Vagina (tissue), 2 donors: ENCODE results near the gene SNX9. TPM values are rescaled to one million over a fixed set of nuclear protein-coding genes. Genes with fewer than 3 reads are reported as not detected.

Experiments
- DNase-seq, 2 donors: peaks; one replicate each; pipeline ENCODE4 v3.0.0-alpha.2; 2017; ENCODE audit errors: extremely low spot score in 2 of 2
- H3K27ac ChIP-seq: fragments of 200-600 bp; sonication (generic); one replicate; pipeline ENCODE4 v1.5.1; 2019
- H3K27me3 ChIP-seq: fragments of 200-600 bp; sonication (generic); one replicate; pipeline ENCODE4 v1.5.1; 2019
- H3K36me3 ChIP-seq, 2 donors: fragments of 200-600 bp; sonication (generic); one replicate each; pipeline ENCODE4 v1.5.1; 2017 to 2019
- H3K4me1 ChIP-seq: fragments of 200-600 bp; sonication (generic); one replicate; pipeline ENCODE4 v1.5.1; 2019
- H3K4me3 ChIP-seq, 2 donors: fragments of 200-600 bp; sonication (generic); 1 replicate in 1 of 2; 2 replicates in 1 of 2; pipeline ENCODE4 v1.5.1; 2016 to 2019
- H3K9me3 ChIP-seq: fragments of 200-600 bp; sonication (generic); one replicate; pipeline ENCODE4 v1.5.1; 2019
- POLR2A ChIP-seq, 2 donors: fragments of 450-650 bp; IDR thresholded peaks; one replicate each; pipeline ENCODE4 v1.6.1; 2017; ENCODE audit warnings: antibody characterized with exemption in 2 of 2, mild to moderate bottlenecking in 2 of 2, moderate library complexity in 2 of 2
- POLR2AphosphoS5 ChIP-seq, 2 donors: sonication (generic); formaldehyde crosslinking; IDR thresholded peaks; one replicate each; pipeline ENCODE4 v1.9.0; 2017; ENCODE audit warnings: antibody characterized with exemption in 2 of 2, mild to moderate bottlenecking in 2 of 2, low read depth in 1 of 2; ENCODE audit not compliant: insufficient read depth in 1 of 2
- intact Hi-C: fragments of 100-400 bp; cut with DNase I; formaldehyde crosslinking; loops from one replicate; pipeline ENCODE4 v1.15.1; 2023
- total RNA-seq: library from RNA; depleted of rRNA; stranded (reverse); fragments of >200 nt; gene quantifications from one replicate; pipeline ENCODE4 v1.2.3, GENCODE V29; 2016
- TF ChIP-seq, protein P1 (sequence below), 3 experiments: fragments of 450-650 bp in 2 of 3; fragments of 200-600 bp in 1 of 3; sonication (generic) in 1 of 3; IDR thresholded peaks; one replicate each; pipeline ENCODE4 v1.5.1; 2017 to 2019; ENCODE audit warnings: antibody characterized with exemption in 3 of 3, mild to moderate bottlenecking in 2 of 3, moderate library complexity in 2 of 3

SNX9 gene
- total RNA-seq, 1 donor from 2014 or later = 61.4 TPM

GRCh38 chr6:157988700-157989063 lies 165.6 kb downstream of the SNX9 start:
- no peaks in the 10 kb centered on the region for H3K36me3 ChIP-seq
- DNase-seq = no peak
- TF ChIP-seq POLR2A (IDR thresholded peaks at IDR 0.05) = no peak
- TF ChIP-seq POLR2AphosphoS5 (IDR thresholded peaks at IDR 0.05; ENCODE audit: insufficient read depth in 1 of 2, low read depth in 1 of 2) = no peak
- TF ChIP-seq, protein P1, sequence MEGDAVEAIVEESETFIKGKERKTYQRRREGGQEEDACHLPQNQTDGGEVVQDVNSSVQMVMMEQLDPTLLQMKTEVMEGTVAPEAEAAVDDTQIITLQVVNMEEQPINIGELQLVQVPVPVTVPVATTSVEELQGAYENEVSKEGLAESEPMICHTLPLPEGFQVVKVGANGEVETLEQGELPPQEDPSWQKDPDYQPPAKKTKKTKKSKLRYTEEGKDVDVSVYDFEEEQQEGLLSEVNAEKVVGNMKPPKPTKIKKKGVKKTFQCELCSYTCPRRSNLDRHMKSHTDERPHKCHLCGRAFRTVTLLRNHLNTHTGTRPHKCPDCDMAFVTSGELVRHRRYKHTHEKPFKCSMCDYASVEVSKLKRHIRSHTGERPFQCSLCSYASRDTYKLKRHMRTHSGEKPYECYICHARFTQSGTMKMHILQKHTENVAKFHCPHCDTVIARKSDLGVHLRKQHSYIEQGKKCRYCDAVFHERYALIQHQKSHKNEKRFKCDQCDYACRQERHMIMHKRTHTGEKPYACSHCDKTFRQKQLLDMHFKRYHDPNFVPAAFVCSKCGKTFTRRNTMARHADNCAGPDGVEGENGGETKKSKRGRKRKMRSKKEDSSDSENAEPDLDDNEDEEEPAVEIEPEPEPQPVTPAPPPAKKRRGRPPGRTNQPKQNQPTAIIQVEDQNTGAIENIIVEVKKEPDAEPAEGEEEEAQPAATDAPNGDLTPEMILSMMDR (IDR thresholded peaks at IDR 0.05) = no peak
- H3K4me1 ChIP-seq = peaks cover 41% of the 10 kb centered on the region
- peak overlapping the region; percentile 6 for H3K27ac ChIP-seq
- intact Hi-C loops = no loop called here
- H3K27me3 ChIP-seq = no peaks in the 10 kb centered on the region
- H3K9me3 ChIP-seq = no peaks in the 10 kb centered on the region
- H3K4me3 ChIP-seq = no peak overlapping the region

GRCh38 chr6:157989541-157990289 lies 166.7 kb downstream of the SNX9 start:
- Histone ChIP-seq H3K4me1 (peaks cover 37% of the 10 kb centered on the region), H3K4me3 (peak overlapping the region in 1 of 2 donors; percentile 25), H3K9me3 (no peaks in the 10 kb centered on the region), H3K27ac (peak overlapping the region; percentile 69), H3K36me3 (no peaks in the 10 kb centered on the region), H3K27me3 (no peaks in the 10 kb centered on the region)
- intact Hi-C loops = no loop called here
- DNase-seq = no peak
- TF ChIP-seq POLR2A (IDR thresholded peaks at IDR 0.05) (no peak), POLR2AphosphoS5 (IDR thresholded peaks at IDR 0.05; ENCODE audit: insufficient read depth in 1 of 2, low read depth in 1 of 2) (peak in 1 of 2 donors; percentile 28)

GRCh38 chr6:157990321-157991066 lies 167.4 kb downstream of the SNX9 start:
- Histone ChIP-seq H3K4me1 (peaks cover 29% of the 10 kb centered on the region), H3K9me3 (no peaks in the 10 kb centered on the region), H3K27me3 (no peaks in the 10 kb centered on the region), H3K36me3 (no peaks in the 10 kb centered on the region), H3K27ac (peak overlapping the region; percentile 69), H3K4me3 (peak overlapping the region in 1 of 2 donors; percentile 25)
- DNase-seq = no peak
- intact Hi-C loops = no loop called here
- TF ChIP-seq POLR2AphosphoS5 (IDR thresholded peaks at IDR 0.05; ENCODE audit: insufficient read depth in 1 of 2, low read depth in 1 of 2) (no peak), POLR2A (IDR thresholded peaks at IDR 0.05) (no peak)
- TF ChIP-seq, protein P1 (IDR thresholded peaks at IDR 0.05) = no peak

GRCh38 chr6:157991067-157991432 lies 168.0 kb downstream of the SNX9 start:
- H3K27me3 ChIP-seq = no peaks in the 10 kb centered on the region
- TF ChIP-seq POLR2AphosphoS5 (IDR thresholded peaks at IDR 0.05; ENCODE audit: insufficient read depth in 1 of 2, low read depth in 1 of 2) = no peak
- no peak for TF ChIP-seq POLR2A (IDR thresholded peaks at IDR 0.05)
- TF ChIP-seq, protein P1 (IDR thresholded peaks at IDR 0.05) = no peak
- H3K9me3 ChIP-seq = no peaks in the 10 kb centered on the region
- intact Hi-C loops = no loop called here
- no peak overlapping the region for H3K4me3 ChIP-seq
- H3K36me3 ChIP-seq = no peaks in the 10 kb centered on the region
- H3K27ac ChIP-seq = no peak overlapping the region
- no peak for DNase-seq
- H3K4me1 ChIP-seq = peaks cover 27% of the 10 kb centered on the region

DNA sequence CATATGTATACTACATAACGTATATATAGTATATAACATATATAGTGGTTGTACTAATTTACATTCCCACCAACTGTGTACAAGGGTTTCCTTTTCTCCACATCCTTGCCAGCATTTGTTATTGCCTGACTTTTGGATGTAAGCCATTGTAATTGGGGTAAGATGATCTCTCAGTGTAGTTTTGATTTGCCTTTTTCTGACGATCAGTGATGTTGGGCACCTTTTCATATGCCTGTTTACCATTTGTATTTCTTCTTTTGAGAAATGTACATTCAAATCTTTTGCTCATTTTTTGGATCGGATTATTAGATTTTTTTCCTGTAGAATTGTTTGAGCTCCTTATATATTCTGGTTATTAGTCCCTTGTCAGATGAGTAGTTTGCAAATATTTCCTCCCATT lies 170.0 kb downstream of the SNX9 start:
- intact Hi-C loops = no loop called here
- Histone ChIP-seq H3K27ac (no peak overlapping the region), H3K9me3 (no peaks in the 10 kb centered on the region), H3K36me3 (no peaks in the 10 kb centered on the region), H3K27me3 (no peaks in the 10 kb centered on the region), H3K4me1 (peaks cover 27% of the 10 kb centered on the region), H3K4me3 (no peak overlapping the region)
- TF ChIP-seq, protein P1 (IDR thresholded peaks at IDR 0.05) = no peak
- TF ChIP-seq POLR2AphosphoS5 (IDR thresholded peaks at IDR 0.05; ENCODE audit: insufficient read depth in 1 of 2, low read depth in 1 of 2) (no peak), POLR2A (IDR thresholded peaks at IDR 0.05) (no peak)
- DNase-seq = no peak
